Measurements from ENCODE around the gene RPL18A.

RPL18A gene

DNA sequence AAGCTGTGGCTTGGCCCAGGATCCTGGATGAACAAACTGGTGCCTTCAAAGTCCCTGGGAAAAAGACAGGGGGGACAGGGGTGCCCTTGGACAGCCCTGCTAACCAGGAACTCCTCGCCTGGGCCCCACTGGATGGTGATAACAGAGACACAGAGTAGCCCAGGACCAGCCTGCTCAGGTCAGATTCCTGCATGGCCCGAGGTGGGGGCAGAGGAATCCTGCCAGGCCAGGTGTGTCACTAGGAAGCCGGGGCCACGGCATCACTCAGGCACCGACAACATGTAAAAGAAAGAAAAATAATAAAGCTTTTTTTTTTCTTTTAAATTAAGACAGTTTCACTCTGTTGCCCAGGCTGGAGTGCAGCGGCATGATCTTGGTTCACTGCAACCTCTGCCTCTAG is 5.6 kb upstream of the RPL18A start:
- Histone ChIP-seq H3K27me3 (ENCODE audit: control insufficient read depth in 5 of 5, insufficient read depth in 4 of 5, low read length in 5 of 5) (no peaks in the 10 kb centered on the region), H3K9ac (ENCODE audit: low read length in 5 of 5) (no peak overlapping the region), H3K4me1 (ENCODE audit: control insufficient read depth in 5 of 5, insufficient read depth in 5 of 5, low read length in 5 of 5) (peaks cover 0 to 11% (median 2%) of the 10 kb centered on the region in 5 donors), H3K36me3 (ENCODE audit: control insufficient read depth in 5 of 5, insufficient read depth in 5 of 5, low read length in 5 of 5) (no peaks in the 10 kb centered on the region), H3K27ac (ENCODE audit: low read depth, low read length) (no peak overlapping the region), H3K4me3 (ENCODE audit: low read depth in 1 of 5, low read length in 5 of 5) (no peak overlapping the region), H3K9me3 (ENCODE audit: control insufficient read depth in 5 of 5, low read length in 5 of 5) (no peaks in the 10 kb centered on the region)

DNA sequence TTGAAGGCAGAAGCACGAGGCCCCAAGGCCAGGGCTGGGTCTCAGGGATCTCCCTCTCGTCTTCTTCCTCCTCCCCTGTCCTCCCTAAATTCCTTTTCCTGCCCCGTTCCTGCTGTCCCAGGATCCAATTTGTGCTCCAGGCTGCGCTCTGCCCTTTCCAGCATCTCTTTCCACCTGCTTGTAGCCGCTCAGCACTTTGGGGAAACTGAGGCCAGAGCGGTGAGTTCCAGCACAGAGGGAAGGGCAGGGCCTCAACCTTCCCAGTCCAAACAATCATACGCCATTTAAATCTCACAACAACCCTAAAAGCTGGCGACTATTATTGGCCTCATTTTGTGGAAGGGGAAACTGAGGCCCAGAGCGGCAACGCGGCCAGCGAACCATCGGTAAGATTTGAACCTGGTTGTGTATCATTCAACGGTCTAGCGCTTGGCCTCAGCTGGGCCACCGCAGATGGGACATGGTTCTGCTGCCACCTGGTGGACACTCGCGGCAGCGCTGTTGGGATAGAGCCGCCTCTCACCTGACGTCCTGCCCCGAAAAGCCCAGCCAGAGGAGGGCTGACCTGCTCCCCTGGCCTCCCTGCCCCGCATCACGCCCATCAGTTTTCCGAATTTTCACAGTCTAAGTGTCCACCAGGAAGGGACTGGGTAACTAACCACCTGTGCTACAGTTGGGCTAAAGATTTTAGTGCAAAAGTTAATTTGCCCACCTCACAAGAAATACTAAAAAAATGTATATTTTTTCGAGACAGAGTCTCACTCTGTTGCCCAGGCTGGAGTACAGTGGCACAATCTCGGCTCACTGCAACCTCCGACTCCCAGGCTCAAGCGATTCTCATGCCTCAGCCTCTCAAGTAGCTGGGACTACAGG is 4.2 kb upstream of the RPL18A start:
- no peak overlapping the region for H3K9ac ChIP-seq (ENCODE audit: low read length in 5 of 5)
- H3K4me3 ChIP-seq (ENCODE audit: low read depth in 1 of 5, low read length in 5 of 5): no peak overlapping the region

DNA sequence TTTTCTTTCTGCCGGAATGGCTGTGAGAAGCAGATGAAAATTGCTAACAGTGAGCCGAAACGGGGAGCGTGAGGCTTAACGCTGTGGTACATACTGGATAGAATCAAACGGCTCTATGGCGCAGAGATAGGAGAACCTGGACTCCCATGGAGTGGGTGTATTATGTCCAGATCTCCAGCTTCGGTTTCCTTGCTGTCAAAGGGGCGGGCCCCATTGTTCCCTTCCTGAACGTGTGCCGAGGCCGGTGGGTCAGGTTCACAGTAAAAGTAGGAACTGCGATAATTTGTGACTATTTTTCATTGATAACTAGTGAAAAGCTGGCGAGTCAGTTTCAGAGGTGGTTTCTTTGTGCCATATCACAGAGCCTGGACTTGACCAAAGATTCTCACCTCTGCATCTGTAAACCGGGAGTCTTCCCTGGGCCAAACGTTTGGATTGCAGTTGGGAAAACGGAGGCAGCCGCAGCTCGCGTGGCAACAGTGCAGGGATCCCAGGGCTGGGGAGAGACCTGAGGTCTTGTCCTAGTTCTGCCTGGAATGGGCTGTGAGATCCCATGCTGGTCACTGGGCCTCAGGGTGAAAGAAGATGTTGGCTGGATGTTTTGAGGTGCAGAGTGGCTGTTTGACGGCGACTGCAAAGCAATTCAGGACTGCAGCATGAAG is 752 bp downstream of the RPL18A start:
- Histone ChIP-seq H3K4me3 (ENCODE audit: low read depth in 1 of 5, low read length in 5 of 5) (peak overlapping the region; percentile 97 to 100 (median 98)), H3K27ac (ENCODE audit: low read depth, low read length) (peak overlapping the region; percentile 77), H3K9me3 (ENCODE audit: control insufficient read depth in 5 of 5, low read length in 5 of 5) (no peaks in the 10 kb centered on the region), H3K9ac (ENCODE audit: low read length in 5 of 5) (peak overlapping the region; percentile 89 to 99 (median 97)), H3K4me1 (ENCODE audit: control insufficient read depth in 5 of 5, insufficient read depth in 5 of 5, low read length in 5 of 5) (peaks cover 8 to 25% (median 24%) of the 10 kb centered on the region in 5 donors), H3K27me3 (ENCODE audit: control insufficient read depth in 5 of 5, insufficient read depth in 4 of 5, low read length in 5 of 5) (no peaks in the 10 kb centered on the region), H3K36me3 (ENCODE audit: control insufficient read depth in 5 of 5, insufficient read depth in 5 of 5, low read length in 5 of 5) (peaks cover 0 to 42% (median 42%) of the 10 kb centered on the region in 5 donors)

More for the DNA sequence above, 4.2 kb upstream of the RPL18A start:
- no peak overlapping the region for H3K27ac ChIP-seq (ENCODE audit: low read depth, low read length)
- no peaks in the 10 kb centered on the region for H3K27me3 ChIP-seq (ENCODE audit: control insufficient read depth in 5 of 5, insufficient read depth in 4 of 5, low read length in 5 of 5)
- H3K4me1 ChIP-seq (ENCODE audit: control insufficient read depth in 5 of 5, insufficient read depth in 5 of 5, low read length in 5 of 5): peaks cover 3 to 13% (median 10%) of the 10 kb centered on the region in 5 donors
- no peaks in the 10 kb centered on the region for H3K36me3 ChIP-seq (ENCODE audit: control insufficient read depth in 5 of 5, insufficient read depth in 5 of 5, low read length in 5 of 5)
- no peaks in the 10 kb centered on the region for H3K9me3 ChIP-seq (ENCODE audit: control insufficient read depth in 5 of 5, low read length in 5 of 5)

DNA sequence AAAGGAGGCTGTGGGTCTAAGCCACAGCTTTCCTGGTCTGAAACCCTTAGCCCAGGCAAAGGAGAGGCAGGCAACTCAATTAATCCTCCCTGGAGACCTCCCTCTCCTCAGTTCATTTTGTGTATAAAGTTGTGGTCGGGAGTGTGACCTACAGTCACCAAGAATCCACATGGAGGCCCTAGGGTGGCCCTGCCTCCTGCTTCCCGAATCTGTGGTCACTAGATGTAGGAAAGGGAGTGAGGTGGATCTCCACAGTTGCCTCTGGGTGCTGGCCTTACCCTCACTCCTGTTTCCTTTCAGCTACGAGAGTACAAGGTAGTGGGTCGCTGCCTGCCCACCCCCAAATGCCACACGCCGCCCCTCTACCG is 1.3 kb downstream of the RPL18A start:
- H3K4me1 ChIP-seq (ENCODE audit: control insufficient read depth in 5 of 5, insufficient read depth in 5 of 5, low read length in 5 of 5): peaks cover 8 to 25% (median 24%) of the 10 kb centered on the region in 5 donors
- H3K4me3 ChIP-seq (ENCODE audit: low read depth in 1 of 5, low read length in 5 of 5): peak overlapping the region; percentile 97 to 100 (median 98)
- H3K36me3 ChIP-seq (ENCODE audit: control insufficient read depth in 5 of 5, insufficient read depth in 5 of 5, low read length in 5 of 5): peaks cover 0 to 47% (median 46%) of the 10 kb centered on the region in 5 donors
- peak overlapping the region; percentile 89 to 99 (median 97) for H3K9ac ChIP-seq (ENCODE audit: low read length in 5 of 5)
- H3K27me3 ChIP-seq (ENCODE audit: control insufficient read depth in 5 of 5, insufficient read depth in 4 of 5, low read length in 5 of 5): no peaks in the 10 kb centered on the region
- no peaks in the 10 kb centered on the region for H3K9me3 ChIP-seq (ENCODE audit: control insufficient read depth in 5 of 5, low read length in 5 of 5)
- H3K27ac ChIP-seq (ENCODE audit: low read depth, low read length): peak overlapping the region; percentile 77

DNA sequence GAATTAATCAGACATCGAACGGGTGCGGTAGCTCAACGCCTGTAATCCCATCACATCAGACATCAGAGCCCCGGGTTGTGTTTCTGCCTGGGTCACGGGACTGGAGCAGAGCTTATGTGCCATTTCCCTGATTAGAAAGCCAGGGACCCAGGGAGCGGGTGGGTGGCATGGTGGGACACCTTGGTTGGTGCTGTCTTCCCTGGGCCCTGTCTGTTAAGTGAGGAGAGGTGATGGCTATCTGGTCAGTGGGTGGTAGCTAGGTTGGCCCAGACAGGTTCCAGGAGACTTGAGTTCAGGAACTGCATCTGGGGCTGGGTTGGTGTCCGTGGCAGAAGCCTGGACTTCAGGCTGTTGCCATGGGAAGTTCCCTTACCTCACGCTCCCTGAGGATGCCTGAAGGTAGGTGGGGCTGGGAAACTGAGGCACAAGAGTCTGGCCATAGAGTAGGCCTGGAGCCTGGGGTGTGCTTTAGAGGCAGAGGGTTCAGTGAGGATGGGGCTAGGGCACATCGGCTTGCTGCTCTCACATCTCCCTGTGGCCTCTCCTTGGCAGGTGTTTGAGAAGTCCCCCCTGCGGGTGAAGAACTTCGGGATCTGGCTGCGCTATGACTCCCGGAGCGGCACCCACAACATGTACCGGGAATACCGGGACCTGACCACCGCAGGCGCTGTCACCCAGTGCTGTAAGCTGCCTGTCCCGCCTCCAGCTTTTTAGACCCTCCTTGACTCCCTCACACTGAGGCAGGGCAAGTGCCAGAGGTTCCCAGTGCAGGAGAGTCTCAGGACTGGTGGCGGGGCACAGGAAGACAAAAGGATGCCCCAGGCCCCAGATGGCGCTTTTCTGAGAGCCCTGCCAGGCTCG is 2.1 kb downstream of the RPL18A start:
- H3K27ac ChIP-seq (ENCODE audit: low read depth, low read length): no peak overlapping the region
- H3K4me3 ChIP-seq (ENCODE audit: low read depth in 1 of 5, low read length in 5 of 5): peak overlapping the region in 2 of 5 donors; percentile 40 to 100
- peaks cover 8 to 25% (median 24%) of the 10 kb centered on the region in 5 donors for H3K4me1 ChIP-seq (ENCODE audit: control insufficient read depth in 5 of 5, insufficient read depth in 5 of 5, low read length in 5 of 5)
- H3K9me3 ChIP-seq (ENCODE audit: control insufficient read depth in 5 of 5, low read length in 5 of 5): no peaks in the 10 kb centered on the region
- H3K36me3 ChIP-seq (ENCODE audit: control insufficient read depth in 5 of 5, insufficient read depth in 5 of 5, low read length in 5 of 5): peaks cover 0 to 50% (median 49%) of the 10 kb centered on the region in 5 donors
- peak overlapping the region in 3 of 5 donors; percentile 26 to 98 (median 97) for H3K9ac ChIP-seq (ENCODE audit: low read length in 5 of 5)
- no peaks in the 10 kb centered on the region for H3K27me3 ChIP-seq (ENCODE audit: control insufficient read depth in 5 of 5, insufficient read depth in 4 of 5, low read length in 5 of 5)

DNA sequence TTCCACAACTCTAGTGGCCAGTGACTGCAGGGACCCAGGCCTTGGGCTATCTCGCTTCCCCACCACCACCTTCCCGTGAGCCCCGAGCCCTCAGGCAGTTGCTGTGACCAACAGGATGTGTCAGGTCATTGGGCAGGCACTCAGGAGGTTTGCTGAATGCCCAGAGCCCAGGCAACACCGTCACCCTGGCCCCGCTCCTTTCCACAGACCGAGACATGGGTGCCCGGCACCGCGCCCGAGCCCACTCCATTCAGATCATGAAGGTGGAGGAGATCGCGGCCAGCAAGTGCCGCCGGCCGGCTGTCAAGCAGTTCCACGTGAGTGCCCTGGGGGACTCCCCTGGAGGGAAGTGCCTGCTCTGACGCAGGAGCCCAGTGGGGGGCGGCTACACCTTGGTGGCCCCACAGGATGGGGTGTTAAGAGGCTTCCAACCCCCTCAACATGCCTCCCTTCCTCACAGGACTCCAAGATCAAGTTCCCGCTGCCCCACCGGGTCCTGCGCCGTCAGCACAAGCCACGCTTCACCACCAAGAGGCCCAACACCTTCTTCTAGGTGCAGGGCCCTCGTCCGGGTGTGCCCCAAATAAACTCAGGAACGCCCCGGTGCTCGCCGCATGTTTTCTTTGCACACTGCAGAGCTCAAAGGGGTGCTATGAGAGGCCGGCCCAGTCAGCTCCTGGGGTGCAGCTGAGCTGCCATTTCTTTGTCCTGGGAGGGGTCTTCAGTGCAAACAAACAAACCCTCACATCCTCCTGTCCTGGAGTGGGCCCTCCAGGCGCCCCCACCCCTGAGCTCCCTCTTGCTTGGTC is 3.2 kb downstream of the RPL18A start:
- peaks cover 0 to 50% (median 49%) of the 10 kb centered on the region in 5 donors for H3K36me3 ChIP-seq (ENCODE audit: control insufficient read depth in 5 of 5, insufficient read depth in 5 of 5, low read length in 5 of 5)

DNA sequence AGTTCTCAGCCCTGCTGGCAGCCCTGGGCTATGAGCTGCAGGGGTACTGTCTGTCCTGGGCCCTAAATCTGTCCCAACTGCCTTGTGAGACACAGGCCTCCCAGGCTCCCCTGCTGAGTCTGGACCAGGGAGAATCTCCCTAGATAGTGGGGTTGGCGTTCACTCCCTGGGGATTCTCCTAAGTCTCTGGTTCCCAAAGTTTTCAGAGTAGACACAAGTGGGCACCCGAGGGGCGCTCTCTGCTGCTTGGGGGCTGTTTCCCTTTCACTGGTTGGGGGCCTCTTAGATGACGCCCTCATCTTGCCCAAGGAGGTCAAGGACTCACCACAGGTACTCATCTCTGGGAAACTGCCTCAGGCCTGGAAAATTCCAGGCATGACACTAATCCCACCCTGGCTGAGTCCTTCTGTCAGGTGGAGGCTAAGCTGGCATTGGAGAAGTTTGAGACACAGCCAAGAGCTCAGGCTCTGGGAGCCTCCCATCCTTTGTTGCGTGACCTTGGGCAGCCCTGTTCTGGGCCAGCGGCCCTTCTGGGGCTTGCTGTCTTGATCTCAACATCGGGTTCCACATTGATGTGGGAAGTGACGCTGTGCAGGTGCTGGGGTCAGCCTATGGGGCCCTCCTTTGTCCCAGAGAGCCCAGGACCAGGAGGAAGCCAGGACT is 3.9 kb downstream of the RPL18A start:
- Histone ChIP-seq H3K4me1 (ENCODE audit: control insufficient read depth in 5 of 5, insufficient read depth in 5 of 5, low read length in 5 of 5) (peaks cover 8 to 25% (median 24%) of the 10 kb centered on the region in 5 donors), H3K9me3 (ENCODE audit: control insufficient read depth in 5 of 5, low read length in 5 of 5) (no peaks in the 10 kb centered on the region), H3K27ac (ENCODE audit: low read depth, low read length) (no peak overlapping the region), H3K27me3 (ENCODE audit: control insufficient read depth in 5 of 5, insufficient read depth in 4 of 5, low read length in 5 of 5) (no peaks in the 10 kb centered on the region), H3K4me3 (ENCODE audit: low read depth in 1 of 5, low read length in 5 of 5) (no peak overlapping the region), H3K36me3 (ENCODE audit: control insufficient read depth in 5 of 5, insufficient read depth in 5 of 5, low read length in 5 of 5) (peaks cover 0 to 50% (median 49%) of the 10 kb centered on the region in 5 donors), H3K9ac (ENCODE audit: low read length in 5 of 5) (no peak overlapping the region)

More for the DNA sequence above, 3.2 kb downstream of the RPL18A start:
- Histone ChIP-seq H3K9me3 (ENCODE audit: control insufficient read depth in 5 of 5, low read length in 5 of 5) (no peaks in the 10 kb centered on the region), H3K9ac (ENCODE audit: low read length in 5 of 5) (no peak overlapping the region), H3K4me3 (ENCODE audit: low read depth in 1 of 5, low read length in 5 of 5) (no peak overlapping the region), H3K4me1 (ENCODE audit: control insufficient read depth in 5 of 5, insufficient read depth in 5 of 5, low read length in 5 of 5) (peaks cover 8 to 25% (median 24%) of the 10 kb centered on the region in 5 donors), H3K27me3 (ENCODE audit: control insufficient read depth in 5 of 5, insufficient read depth in 4 of 5, low read length in 5 of 5) (no peaks in the 10 kb centered on the region), H3K27ac (ENCODE audit: low read depth, low read length) (no peak overlapping the region)

DNA sequence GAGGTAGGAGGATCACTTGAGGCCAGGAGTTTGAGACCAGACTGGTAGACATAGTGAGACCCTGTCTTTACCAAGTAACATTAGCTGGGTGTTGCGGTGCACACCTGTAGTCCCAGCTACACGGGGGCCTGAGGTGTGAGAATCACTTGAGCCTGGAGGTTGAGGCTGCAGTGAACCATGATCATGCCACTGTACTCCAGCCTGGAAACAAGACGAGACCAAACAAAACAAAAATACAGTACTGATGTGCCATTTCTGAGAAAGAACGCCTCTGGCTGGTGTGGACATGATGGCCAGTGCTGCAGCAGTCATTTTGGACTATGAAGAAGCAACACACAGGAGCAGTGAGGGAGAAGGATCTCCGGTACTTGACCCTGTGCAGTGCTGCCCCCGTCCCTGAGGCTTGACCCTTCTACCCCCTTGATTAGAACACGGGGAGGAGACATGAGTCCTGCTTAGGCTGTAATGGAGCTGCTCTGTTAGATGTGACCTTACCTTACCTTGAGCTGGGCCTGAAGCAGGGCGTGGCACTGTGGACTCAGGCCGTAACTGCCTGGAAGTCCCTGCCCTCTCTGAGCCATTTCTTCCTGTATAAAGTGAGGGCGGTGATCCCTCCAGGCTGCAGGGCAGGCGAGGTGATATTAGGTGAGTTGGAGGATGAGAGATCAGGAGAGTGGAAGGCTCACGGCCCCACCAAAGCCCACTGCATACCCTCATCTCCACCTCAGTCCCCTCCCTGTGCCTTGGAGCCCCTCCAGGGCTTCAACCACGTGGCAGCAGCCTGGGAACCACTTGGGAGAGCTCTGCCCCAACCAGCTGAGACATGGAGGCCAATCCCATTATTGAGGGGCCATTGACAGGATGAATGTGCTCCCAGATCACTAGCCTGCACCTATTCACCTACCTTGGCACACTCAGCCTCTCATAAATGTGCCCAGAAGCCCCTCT is 5.9 kb downstream of the RPL18A start:
- no peaks in the 10 kb centered on the region for H3K9me3 ChIP-seq (ENCODE audit: control insufficient read depth in 5 of 5, low read length in 5 of 5)
- H3K9ac ChIP-seq (ENCODE audit: low read length in 5 of 5): no peak overlapping the region
- H3K4me1 ChIP-seq (ENCODE audit: control insufficient read depth in 5 of 5, insufficient read depth in 5 of 5, low read length in 5 of 5): peaks cover 5 to 18% (median 13%) of the 10 kb centered on the region in 5 donors
- H3K27ac ChIP-seq (ENCODE audit: low read depth, low read length): no peak overlapping the region
- peaks cover 0 to 50% (median 49%) of the 10 kb centered on the region in 5 donors for H3K36me3 ChIP-seq (ENCODE audit: control insufficient read depth in 5 of 5, insufficient read depth in 5 of 5, low read length in 5 of 5)
- no peak overlapping the region for H3K4me3 ChIP-seq (ENCODE audit: low read depth in 1 of 5, low read length in 5 of 5)
- peaks cover under 1 to 6% (median 3%) of the 10 kb centered on the region in 5 donors for H3K27me3 ChIP-seq (ENCODE audit: control insufficient read depth in 5 of 5, insufficient read depth in 4 of 5, low read length in 5 of 5)
